ENCODE measurements around the gene PRG3.

The PRG3 gene

DNA sequence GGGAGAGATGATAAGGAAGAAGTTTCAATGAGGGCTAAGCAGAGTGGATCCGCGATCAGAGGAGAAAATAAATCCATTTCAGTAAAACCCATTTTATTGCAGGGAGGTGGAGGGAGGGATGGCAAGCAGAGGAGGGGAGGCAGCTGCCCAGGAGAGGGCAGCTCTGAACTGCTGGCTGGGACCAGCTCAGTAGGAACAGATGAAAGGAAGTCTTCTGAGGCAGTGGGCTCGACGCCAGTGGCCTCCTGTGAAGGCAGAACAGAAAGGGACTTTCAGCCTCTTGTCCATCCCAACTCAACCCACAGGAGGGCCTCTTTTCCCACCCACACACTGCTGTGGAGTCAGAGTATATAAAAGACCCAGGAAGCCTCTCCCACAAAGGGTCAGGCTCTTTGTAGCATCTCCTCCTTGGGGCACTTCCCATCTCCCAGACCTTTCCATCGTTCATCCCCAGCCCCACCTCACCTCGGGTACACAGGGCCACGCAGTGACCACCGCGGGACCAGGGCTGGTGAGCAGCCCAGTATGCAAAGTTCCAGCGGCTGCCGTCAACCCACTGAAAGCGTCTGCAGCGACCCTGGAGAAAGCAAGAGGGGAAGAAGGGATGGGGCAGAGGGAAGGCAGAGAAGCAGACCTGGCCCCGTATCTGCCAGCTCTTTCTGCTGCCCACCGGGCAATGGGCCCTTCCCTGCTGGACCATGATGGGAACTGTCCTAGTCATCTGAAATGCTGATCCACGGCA, 6.5 kb upstream of the PRG3 start:
- no peaks in the 10 kb centered on the region for H3K36me3 ChIP-seq (ENCODE audit: insufficient read depth, low read length)
- H3K4me1 ChIP-seq (ENCODE audit: insufficient read depth, low read length): no peaks in the 10 kb centered on the region
- H3K9ac ChIP-seq (ENCODE audit: low read depth, low read length): no peak overlapping the region
- no peaks in the 10 kb centered on the region for H3K9me3 ChIP-seq (ENCODE audit: control insufficient read depth, insufficient read depth, low read length)

DNA sequence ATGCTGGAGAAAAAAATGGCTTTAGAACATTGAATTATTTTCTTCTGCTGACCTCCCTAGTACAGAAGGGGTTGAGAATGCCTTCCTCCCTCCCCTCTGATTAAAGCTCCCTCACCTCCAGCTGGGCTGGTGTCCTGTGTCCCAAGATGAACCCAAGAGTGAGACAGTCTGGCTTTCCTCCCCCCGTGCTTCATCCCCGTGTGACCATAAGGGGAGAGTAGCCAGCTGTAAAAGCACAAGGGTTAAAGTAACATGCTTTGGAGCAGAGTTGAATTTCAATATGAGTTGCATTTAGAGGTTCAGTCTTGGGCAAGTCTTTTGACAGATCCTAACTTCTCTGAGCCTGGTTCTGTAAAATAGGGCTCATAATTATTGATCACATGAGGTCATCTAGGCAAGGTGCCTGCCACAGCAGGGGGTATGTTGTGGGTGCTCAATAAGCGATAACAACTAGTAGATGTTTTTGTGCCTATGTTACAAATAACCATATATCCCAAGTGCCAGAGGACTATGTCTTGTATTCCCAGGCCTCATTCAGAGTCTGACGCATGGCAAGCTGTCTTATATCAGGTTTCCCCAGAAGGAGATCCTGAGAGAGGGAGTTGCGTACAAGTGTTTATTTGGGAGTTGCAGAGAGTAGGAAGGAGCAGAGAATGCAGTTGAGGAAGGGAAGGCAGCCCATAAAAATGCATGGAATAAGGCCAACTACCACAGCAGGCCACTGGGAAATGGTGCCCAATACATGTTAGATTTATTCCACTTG, 5.4 kb upstream of the PRG3 start:
- H3K9ac ChIP-seq (ENCODE audit: low read depth, low read length): no peak overlapping the region
- H3K9me3 ChIP-seq (ENCODE audit: control insufficient read depth, insufficient read depth, low read length): no peaks in the 10 kb centered on the region
- H3K36me3 ChIP-seq (ENCODE audit: insufficient read depth, low read length): no peaks in the 10 kb centered on the region
- no peaks in the 10 kb centered on the region for H3K4me1 ChIP-seq (ENCODE audit: insufficient read depth, low read length)

DNA sequence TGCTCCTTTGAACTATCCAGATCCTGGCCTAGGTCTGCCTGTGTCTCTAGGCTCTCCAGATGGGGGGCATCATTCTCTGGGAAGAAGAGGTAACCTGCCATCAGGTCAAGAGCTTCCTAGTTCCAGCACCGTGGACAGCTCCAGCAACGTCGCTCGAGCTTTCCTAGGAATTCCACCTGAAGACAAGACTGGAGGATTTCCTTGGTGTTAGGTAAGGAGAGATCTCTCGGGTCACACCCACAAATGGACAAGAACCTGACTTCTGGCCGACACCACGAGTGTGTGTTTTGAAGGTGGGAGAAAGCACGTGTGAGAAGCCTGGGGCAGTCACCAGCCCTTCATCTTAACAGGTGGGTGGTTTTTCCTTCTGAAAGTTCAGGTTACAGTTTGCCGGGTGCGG, 1.2 kb downstream of the PRG3 start:
- Histone ChIP-seq H3K9me3 (ENCODE audit: control insufficient read depth, insufficient read depth, low read length) (no peaks in the 10 kb centered on the region), H3K9ac (ENCODE audit: low read depth, low read length) (no peak overlapping the region), H3K4me1 (ENCODE audit: insufficient read depth, low read length) (no peaks in the 10 kb centered on the region), H3K36me3 (ENCODE audit: insufficient read depth, low read length) (no peaks in the 10 kb centered on the region)

DNA sequence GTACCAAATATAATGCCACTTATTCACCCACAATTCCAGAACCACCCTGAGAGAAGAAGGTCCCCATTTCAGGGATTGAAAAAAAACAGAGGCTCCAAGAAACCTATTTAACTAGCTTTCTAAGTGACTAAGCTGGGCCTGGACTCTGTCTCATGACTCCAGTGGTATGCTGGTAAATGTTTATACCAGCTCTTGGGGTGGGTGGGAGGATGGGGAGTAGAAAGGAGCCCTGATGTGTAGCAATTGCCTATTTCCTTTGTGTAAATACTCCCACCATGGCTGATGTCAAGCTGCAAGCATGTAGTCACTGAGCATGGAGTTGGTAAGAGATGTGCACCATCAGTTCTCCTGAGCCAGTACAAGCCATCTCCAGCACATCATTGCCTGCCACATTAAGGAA, 2.8 kb downstream of the PRG3 start:
- no peaks in the 10 kb centered on the region for H3K36me3 ChIP-seq (ENCODE audit: insufficient read depth, low read length)

DNA sequence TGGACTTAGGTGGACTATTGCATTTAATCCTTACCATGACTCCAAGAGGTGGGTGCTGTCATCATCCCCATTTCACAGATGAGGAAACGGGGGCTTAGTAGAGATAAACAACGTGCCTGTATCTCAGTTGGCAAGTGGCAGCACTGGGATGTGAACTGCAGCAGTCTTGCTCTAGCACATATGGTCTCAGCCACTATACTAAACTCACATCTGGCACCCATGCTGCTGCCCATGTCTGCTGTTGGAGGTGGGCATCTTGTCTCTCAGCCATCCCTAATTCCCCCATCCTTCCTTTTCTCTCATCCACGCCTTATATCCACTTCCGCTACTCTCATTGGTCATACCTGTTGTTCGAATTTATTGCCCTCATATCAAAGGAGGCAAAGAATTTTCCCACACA, 3.8 kb downstream of the PRG3 start:
- H3K9ac ChIP-seq (ENCODE audit: low read depth, low read length): no peak overlapping the region
- no peaks in the 10 kb centered on the region for H3K4me1 ChIP-seq (ENCODE audit: insufficient read depth, low read length)
- no peaks in the 10 kb centered on the region for H3K9me3 ChIP-seq (ENCODE audit: control insufficient read depth, insufficient read depth, low read length)
- H3K36me3 ChIP-seq (ENCODE audit: insufficient read depth, low read length): no peaks in the 10 kb centered on the region

More for the DNA sequence above, 2.8 kb downstream of the PRG3 start:
- Histone ChIP-seq H3K9ac (ENCODE audit: low read depth, low read length) (no peak overlapping the region), H3K4me1 (ENCODE audit: insufficient read depth, low read length) (no peaks in the 10 kb centered on the region), H3K9me3 (ENCODE audit: control insufficient read depth, insufficient read depth, low read length) (no peaks in the 10 kb centered on the region)

DNA sequence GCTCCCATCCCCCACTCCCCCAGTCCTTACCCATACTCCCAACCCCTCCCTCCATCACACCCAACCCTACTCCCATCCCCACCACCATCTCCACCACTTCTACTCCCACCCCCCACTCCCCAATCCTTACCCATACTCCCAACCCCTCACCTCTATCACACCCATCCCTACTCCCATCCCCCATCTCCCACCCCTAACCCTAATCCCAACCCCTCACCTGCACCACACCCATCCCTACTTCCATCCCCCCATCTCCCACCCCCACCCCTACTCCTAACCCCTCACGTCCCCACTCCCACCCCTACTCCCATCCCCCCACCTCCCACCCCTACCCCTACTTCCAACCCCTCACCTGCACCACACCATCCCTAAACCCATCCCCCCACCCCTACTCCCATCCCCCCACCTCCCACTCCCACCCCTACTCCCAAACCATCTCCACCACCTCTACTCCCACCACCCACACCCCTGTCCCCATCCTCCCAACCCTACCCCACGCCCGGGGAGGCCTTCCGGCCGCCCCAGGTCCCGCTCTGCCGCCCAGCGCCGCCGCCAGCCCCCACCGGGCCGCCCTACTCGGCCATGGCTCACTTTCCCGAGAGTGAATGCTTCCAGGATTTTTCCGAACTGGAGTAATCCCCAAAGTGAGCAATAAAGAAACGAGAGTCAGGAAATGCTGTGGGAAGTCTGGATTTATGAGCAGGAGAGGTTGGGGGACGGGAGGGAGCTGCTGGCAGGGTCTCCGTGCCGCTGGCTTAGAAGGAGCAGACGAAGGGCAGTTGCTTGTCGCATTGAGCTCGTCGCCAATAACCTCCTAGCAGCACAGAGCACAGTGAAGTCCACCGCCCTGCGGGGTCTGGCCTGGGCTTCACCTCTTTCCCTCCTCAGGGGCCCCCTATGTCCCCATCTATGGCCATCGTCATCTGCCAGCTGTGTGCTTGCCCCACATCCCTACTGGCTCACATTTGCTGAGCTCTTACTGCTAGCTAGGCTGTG, 4.6 kb downstream of the PRG3 start:
- Histone ChIP-seq H3K9me3 (ENCODE audit: control insufficient read depth, insufficient read depth, low read length) (no peaks in the 10 kb centered on the region), H3K36me3 (ENCODE audit: insufficient read depth, low read length) (no peaks in the 10 kb centered on the region), H3K4me1 (ENCODE audit: insufficient read depth, low read length) (no peaks in the 10 kb centered on the region), H3K9ac (ENCODE audit: low read depth, low read length) (no peak overlapping the region; the same call in 1 of the 2 replicates)

DNA sequence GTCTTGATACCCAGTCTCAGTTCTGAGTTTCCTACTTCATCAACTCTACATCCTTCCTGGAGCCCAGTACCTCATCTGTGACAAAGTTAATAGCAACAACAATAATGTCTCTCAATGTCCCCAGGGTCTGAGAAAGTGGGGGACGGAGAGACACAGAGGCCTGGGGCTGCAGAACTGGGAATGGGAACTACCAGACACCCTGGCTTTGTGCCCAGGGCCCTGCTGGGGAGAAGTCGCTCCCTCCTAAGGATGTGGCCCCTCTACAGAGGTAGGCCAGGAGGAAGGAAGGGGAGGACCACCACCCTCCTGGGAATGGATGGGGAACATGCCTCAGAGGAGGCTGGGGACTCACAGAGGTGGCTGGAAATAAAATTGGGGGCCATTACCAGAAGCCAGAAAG, 5.5 kb downstream of the PRG3 start:
- no peaks in the 10 kb centered on the region for H3K4me1 ChIP-seq (ENCODE audit: insufficient read depth, low read length)
- H3K36me3 ChIP-seq (ENCODE audit: insufficient read depth, low read length): no peaks in the 10 kb centered on the region
- no peak overlapping the region for H3K9ac ChIP-seq (ENCODE audit: low read depth, low read length)
- no peaks in the 10 kb centered on the region for H3K9me3 ChIP-seq (ENCODE audit: control insufficient read depth, insufficient read depth, low read length)

DNA sequence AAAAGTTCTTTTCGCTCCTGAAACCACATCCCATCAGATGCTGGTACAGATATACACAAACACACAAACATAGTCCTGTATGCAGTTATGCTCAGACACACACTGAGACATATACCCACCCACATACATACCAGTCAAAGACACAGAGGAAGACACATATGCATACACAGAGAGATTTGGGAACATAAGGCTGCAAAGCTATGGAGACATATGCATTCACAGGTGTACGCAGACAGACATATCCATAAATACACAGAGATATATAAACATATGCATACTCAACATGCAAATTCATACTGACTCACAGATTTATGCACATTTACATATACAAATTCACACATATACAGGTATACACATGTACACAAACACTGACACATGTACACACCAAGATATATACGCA, 6.0 kb downstream of the PRG3 start:
- no peaks in the 10 kb centered on the region for H3K9me3 ChIP-seq (ENCODE audit: control insufficient read depth, insufficient read depth, low read length)
- H3K4me1 ChIP-seq (ENCODE audit: insufficient read depth, low read length): no peaks in the 10 kb centered on the region
- H3K9ac ChIP-seq (ENCODE audit: low read depth, low read length): no peak overlapping the region
- H3K36me3 ChIP-seq (ENCODE audit: insufficient read depth, low read length): no peaks in the 10 kb centered on the region

DNA sequence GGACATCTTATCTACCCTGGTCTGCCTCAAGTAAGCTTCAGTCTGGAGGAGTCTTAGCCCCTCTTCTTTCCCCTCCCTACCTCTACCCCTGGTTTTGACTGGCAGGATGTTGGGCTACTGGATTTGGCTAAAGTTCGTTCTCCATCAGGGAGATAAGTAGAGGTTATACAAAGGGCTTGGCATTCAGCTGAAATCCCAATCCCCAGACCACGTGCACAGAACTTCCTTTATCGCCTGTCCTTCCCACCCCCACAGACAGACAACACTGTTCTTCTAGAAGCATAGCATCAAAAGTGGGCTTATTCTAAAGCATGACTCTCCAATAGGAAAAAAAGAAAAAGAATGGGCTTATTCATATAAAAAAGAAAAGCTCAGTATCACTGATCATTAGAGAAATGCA, 7.8 kb downstream of the PRG3 start:
- H3K9ac ChIP-seq (ENCODE audit: low read depth, low read length): no peak overlapping the region
- no peaks in the 10 kb centered on the region for H3K9me3 ChIP-seq (ENCODE audit: control insufficient read depth, insufficient read depth, low read length)
- H3K36me3 ChIP-seq (ENCODE audit: insufficient read depth, low read length): no peaks in the 10 kb centered on the region
- H3K4me1 ChIP-seq (ENCODE audit: insufficient read depth, low read length): no peaks in the 10 kb centered on the region

DNA sequence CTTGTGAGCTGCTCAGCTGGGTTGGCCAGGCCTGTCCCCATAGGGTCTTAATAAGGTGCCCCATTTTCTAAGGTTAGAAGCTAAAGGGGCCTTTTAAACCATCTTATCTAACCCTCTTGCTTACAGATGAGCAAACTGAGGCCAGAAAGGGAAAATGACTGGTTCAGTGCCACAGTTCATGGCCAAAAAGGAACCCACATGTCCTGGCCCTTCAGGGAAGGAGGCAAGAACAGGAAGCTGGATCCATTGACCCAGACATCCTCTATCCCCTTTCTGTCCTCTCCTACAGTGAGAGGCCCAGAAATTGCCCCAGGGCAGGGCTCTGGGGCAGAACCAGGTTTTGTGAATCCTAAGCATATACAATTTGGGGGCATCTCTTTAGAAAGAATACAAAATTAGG, 10.0 kb downstream of the PRG3 start:
- Histone ChIP-seq H3K36me3 (ENCODE audit: insufficient read depth, low read length) (no peaks in the 10 kb centered on the region), H3K4me1 (ENCODE audit: insufficient read depth, low read length) (peaks cover 6% of the 10 kb centered on the region), H3K9me3 (ENCODE audit: control insufficient read depth, insufficient read depth, low read length) (no peaks in the 10 kb centered on the region), H3K9ac (ENCODE audit: low read depth, low read length) (no peak overlapping the region)

DNA sequence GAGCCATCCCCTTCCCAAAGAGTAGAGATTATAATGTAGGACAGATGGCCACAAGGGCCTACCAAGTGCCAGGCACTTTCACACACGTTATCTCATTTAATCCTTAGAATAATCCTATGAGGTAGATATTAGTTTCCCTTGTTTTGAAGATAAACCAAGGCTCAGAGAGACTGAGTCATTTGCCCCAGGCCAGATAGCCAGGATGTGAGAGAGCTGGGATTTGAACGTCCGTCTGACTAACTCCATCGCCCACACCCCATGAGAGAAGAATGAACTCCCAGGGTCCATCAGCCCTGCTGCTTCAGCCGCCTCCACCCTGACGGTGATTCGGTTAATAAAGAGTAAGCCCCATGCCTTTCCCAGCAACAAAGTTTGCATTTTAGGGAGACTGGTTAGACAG, 10.7 kb downstream of the PRG3 start:
- no peaks in the 10 kb centered on the region for H3K9me3 ChIP-seq (ENCODE audit: control insufficient read depth, insufficient read depth, low read length)
- H3K9ac ChIP-seq (ENCODE audit: low read depth, low read length): no peak overlapping the region
- H3K4me1 ChIP-seq (ENCODE audit: insufficient read depth, low read length): peaks cover 13% of the 10 kb centered on the region
- H3K36me3 ChIP-seq (ENCODE audit: insufficient read depth, low read length): no peaks in the 10 kb centered on the region

DNA sequence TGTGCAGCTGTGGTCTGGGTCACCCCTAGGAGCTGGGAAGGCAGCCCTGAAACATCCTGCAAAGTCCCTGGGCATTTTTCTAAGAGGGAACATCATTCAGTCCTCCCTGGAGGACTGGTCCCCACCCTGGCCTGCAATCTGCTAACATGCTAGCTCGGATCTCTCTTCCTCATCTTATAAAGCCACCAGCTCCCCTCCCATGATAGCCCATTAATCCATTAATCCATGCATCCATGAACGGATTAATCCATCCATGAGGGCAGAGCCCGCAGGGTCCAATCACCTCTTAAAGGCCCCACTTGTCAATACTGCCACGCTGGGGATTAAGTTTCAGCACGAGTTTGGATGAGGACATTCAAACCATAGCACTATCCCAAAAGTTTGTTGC, 12.1 kb downstream of the PRG3 start:
- Histone ChIP-seq H3K36me3 (ENCODE audit: insufficient read depth, low read length) (no peaks in the 10 kb centered on the region), H3K9me3 (ENCODE audit: control insufficient read depth, insufficient read depth, low read length) (no peaks in the 10 kb centered on the region), H3K9ac (ENCODE audit: low read depth, low read length) (no peak overlapping the region), H3K4me1 (ENCODE audit: insufficient read depth, low read length) (peaks cover 16% of the 10 kb centered on the region)

DNA sequence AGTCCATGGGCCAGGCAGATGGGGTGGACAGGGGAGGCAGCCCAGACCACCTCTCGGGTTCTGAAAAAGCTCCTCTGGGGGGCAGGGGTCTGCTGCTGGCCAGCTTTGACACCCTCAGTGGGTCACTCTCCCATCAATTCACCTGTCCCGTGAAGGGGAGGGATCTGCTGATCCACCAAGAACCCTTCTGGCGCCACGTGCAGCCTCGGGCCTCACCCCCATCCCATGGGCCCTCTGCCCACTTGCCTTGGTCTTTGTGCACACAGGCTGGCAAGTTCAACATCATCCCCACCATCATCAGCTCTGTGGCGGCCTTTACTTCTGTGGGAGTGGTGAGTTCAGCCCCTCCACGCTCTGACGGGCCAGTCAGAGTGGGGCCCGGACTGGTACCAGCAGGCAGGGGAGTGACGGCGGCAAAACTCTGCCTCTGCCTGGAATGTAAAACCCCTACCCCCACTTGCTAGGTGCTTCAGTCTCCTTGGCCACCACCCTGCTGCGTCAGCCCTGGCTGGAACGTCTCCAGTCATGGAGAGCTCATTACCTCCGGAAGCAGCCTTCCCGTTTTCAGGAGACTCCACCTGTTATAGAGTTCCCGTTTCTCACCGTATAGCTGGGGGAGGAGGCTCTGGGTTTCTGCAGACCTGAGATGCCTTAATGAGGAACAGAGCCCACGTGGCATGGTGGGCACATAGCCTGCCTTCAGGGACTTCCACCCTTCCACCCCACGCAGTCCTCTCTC, 12.7 kb downstream of the PRG3 start:
- Histone ChIP-seq H3K36me3 (ENCODE audit: insufficient read depth, low read length) (no peaks in the 10 kb centered on the region), H3K9me3 (ENCODE audit: control insufficient read depth, insufficient read depth, low read length) (no peaks in the 10 kb centered on the region; the same call in 1 of the 2 replicates), H3K9ac (ENCODE audit: low read depth, low read length) (no peak overlapping the region), H3K4me1 (ENCODE audit: insufficient read depth, low read length) (peaks cover 16% of the 10 kb centered on the region)
